Heart right ventricle (tissue), 16 donors: Measurements from ENCODE around the gene WWOX. TPM values are rescaled to one million over a fixed set of nuclear protein-coding genes. Genes with fewer than 3 reads are reported as not detected.
"Not testable (repeated sequence)": the region's sequence is repeated elsewhere in the genome, so short reads cannot be mapped to it uniquely, and the experiment has no call there.

Experiments used
- ATAC-seq, 8 donors: fragments of 200-7000 bp; cut with Tn5 transposase; one replicate each; pipeline ENCODE4 v1.9.1; 2020; ENCODE audit warnings: mild to moderate bottlenecking in 8 of 8, moderate library complexity in 8 of 8, moderate number of reproducible peaks in 1 of 8
- DNase-seq, 2 donors: peaks; one replicate each; pipeline ENCODE4 v3.0.0-alpha.2; 2020
- H3K27ac ChIP-seq, 10 donors: fragments of 200-600 bp; sonication (generic) in 2 of 10; one replicate each; pipeline versions ENCODE4 v1.5.0 to v1.8.0; 2020 to 2022; ENCODE audit warnings: mild to moderate bottlenecking in 3 of 10
- H3K27me3 ChIP-seq, 7 donors: fragments of 200-600 bp; one replicate each; pipeline ENCODE4 v1.8.0; 2021 to 2022; ENCODE audit warnings: mild to moderate bottlenecking in 2 of 7
- H3K36me3 ChIP-seq, 9 donors: fragments of 200-600 bp; sonication (generic) in 1 of 9; one replicate each; pipeline versions ENCODE4 v1.5.0 to v1.8.0; 2020 to 2022; ENCODE audit warnings: mild to moderate bottlenecking in 2 of 9
- H3K4me1 ChIP-seq, 9 donors: fragments of 200-600 bp; sonication (generic) in 1 of 9; one replicate each; pipeline versions ENCODE4 v1.5.0 to v1.8.0; 2020 to 2022; ENCODE audit warnings: mild to moderate bottlenecking in 4 of 9
- H3K4me3 ChIP-seq, 10 donors: fragments of 200-600 bp; sonication (generic) in 2 of 10; one replicate each; pipeline versions ENCODE4 v1.5.0 to v1.8.0; 2020 to 2022; ENCODE audit warnings: mild to moderate bottlenecking in 7 of 10, moderate library complexity in 2 of 10
- H3K9me3 ChIP-seq, 11 donors: fragments of 200-600 bp in 10 of 11; sonication (generic) in 2 of 11; one replicate each; pipeline versions ENCODE4 v1.5.0 to v1.8.0; 2013 to 2022; ENCODE audit warnings: mild to moderate bottlenecking in 2 of 11, control low read depth in 1 of 11, moderate library complexity in 1 of 11
- CTCF ChIP-seq, 9 donors: fragments of 200-600 bp; sonication (generic) in 2 of 9; IDR thresholded peaks; one replicate each; pipeline versions ENCODE4 v1.5.0 to v1.8.0; 2021 to 2022; ENCODE audit warnings: antibody characterized with exemption in 9 of 9, mild to moderate bottlenecking in 5 of 9, moderate library complexity in 1 of 9
- WGBS, 2 donors: extraction: QIAGEN DNeasy Blood & Tissue Kit; methylation state at CpG; one replicate each; pipeline ENCODE4 v1.1.7; 2013; ENCODE audit warnings: inconsistent platforms in 1 of 2; 5-methylcytosine and 5-hydroxymethylcytosine counted together
- intact Hi-C, 10 donors: fragments of 100-400 bp; cut with DNase I; formaldehyde crosslinking; loops; one replicate each; pipeline versions ENCODE4 v1.11.1 to v1.14.2; 2022
- polyA plus RNA-seq, 2 donors: library from polyadenylated mRNA; stranded (reverse); fragments of 200-250 nt; gene quantifications; one replicate each; pipeline ENCODE4 v1.2.3, GENCODE V29; 2013
- total RNA-seq, 10 donors: library from RNA; stranded (reverse); fragmentation: NEBNext Ultra II Directional in 3 of 10; extraction: Animal tissue kit (Norgen Biotek cat#: 25700) in 3 of 10; gene quantifications; one replicate each; pipeline versions ENCODE4 v1.2.1 to v1.2.4, GENCODE V29; 2021 to 2023
- donor health status: Arrhythmogenic right ventricular cardiomyopathy.
- donor health status: ischemic (EF 13 %, LVEDD 7.1; RV severe dilation, severe dysfunction).
- donor health status: healthy with polysubstance abuse.
- donor health status: DM: no; HTN: yes; CAD: no.
- donor health status: DM: no; HTN: no; CAD: no.
- donor health status: ischemic (EF 25% LVEDD 6.9; RV normal size, moderate dysfunction).
- donor health status: ischemic (EF 25% LVEDD 5.7; RV mildly dilated, moderate dysfunction).
- donor health status: healthy.
- donor health status: DM: yes; HTN: yes; CAD: no.
- donor health status: Ischemic cardiomyopathy.
- donor health status: ischemic (EF 35%, LVEDD 5.7; RV mildly dilated, moderate dysfunction).
- donor health status: nonischemic (EF 11% LVEDD 7.7; RV severe dilation, severe dysfunction).
- donor health status: DM: yes; HTN: yes; CAD: no.
- donor health status: PGD.
- donor health status: ischemic (EF 29% LVEDD 5.4; RV normal size, mild dysfunction).
- donor health status: nonischemic (EF 23%, LVEDD 6.1; RV moderate dilation, normal function).

WWOX gene
- total and polyA plus RNA-seq, 12 donors, result 4.9 to 15.0 (median 9.9) TPM

- H3K4me3 ChIP-seq, result no peak overlapping the region
- H3K4me1 ChIP-seq, result no peaks in the 10 kb centered on the region
- ATAC-seq (no peak), DNase-seq (no peak)
- H3K27me3 ChIP-seq, result no peaks in the 10 kb centered on the region
- H3K27ac ChIP-seq, result no peak overlapping the region
- no peaks in the 10 kb centered on the region for H3K36me3 ChIP-seq
- peaks cover 0 to 3% (median 0%) of the 10 kb centered on the region in 11 donors for H3K9me3 ChIP-seq
- no peak for TF ChIP-seq CTCF (IDR thresholded peaks at IDR 0.05)
- WGBS, 2 donors, result 95% methylated on average over 4 of the region's 4 CpGs
- intact Hi-C loops, result no loop called here
Observed at GRCh38 chr16:79050063-79050462, 950.6 kb downstream of the WWOX start.

- TF ChIP-seq CTCF (IDR thresholded peaks at IDR 0.05), result no peak
- intact Hi-C loops, result no loop called here
- H3K27me3 ChIP-seq, result no peaks in the 10 kb centered on the region
- no peaks in the 10 kb centered on the region for H3K4me1 ChIP-seq
- no peak overlapping the region for H3K4me3 ChIP-seq
- DNase-seq (no peak), ATAC-seq (no peak)
- 88 to 92% methylated on average over 4 of the region's 4 CpGs for WGBS, 2 donors
- no peaks in the 10 kb centered on the region for H3K36me3 ChIP-seq
- no peak overlapping the region for H3K27ac ChIP-seq
- peaks cover 0 to 3% (median 0%) of the 10 kb centered on the region in 11 donors for H3K9me3 ChIP-seq
Observed at GRCh38 chr16:79051313-79051712, 951.9 kb downstream of the WWOX start.

DNA sequence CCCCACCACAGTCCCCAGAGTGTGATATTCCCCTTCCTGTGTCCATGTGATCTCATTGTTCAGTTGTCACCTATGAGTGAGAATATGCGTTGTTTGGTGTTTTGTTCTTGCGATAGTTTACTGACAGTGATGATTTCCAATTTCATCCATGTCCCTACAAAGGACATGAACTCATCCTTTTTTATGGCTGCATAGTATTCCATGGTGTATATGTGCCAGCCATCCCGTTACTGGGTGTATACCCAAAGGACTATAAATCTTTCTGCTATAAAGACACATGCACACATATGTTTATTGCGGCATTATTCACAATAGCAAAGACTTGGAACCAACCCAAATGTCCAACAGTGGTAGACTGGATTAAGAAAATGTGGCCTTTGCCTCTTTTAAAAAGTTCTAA is 952.7 kb downstream of the WWOX start:
- H3K27me3 ChIP-seq, intact Hi-C loops, H3K36me3 ChIP-seq, H3K27ac ChIP-seq, ATAC-seq, H3K4me1 ChIP-seq, DNase-seq, H3K4me3 ChIP-seq, H3K9me3 ChIP-seq: not testable (repeated sequence)
- 90 to 92% methylated on average over 4 of the region's 4 CpGs for WGBS, 2 donors

- 92% methylated on average over 4 of the region's 4 CpGs for WGBS, 2 donors
- no peak for DNase-seq
- ATAC-seq, result no peak
Observed at GRCh38 chr16:79053577-79053976, 954.1 kb downstream of the WWOX start.

More at GRCh38 chr16:79053577-79053976, 954.1 kb downstream of the WWOX start:
- intact Hi-C loops, result no loop called here
- no peak for TF ChIP-seq CTCF (IDR thresholded peaks at IDR 0.05)
- H3K36me3 ChIP-seq, result no peaks in the 10 kb centered on the region
- H3K27me3 ChIP-seq, result no peaks in the 10 kb centered on the region
- H3K4me1 ChIP-seq, result no peaks in the 10 kb centered on the region
- H3K4me3 ChIP-seq, result no peak overlapping the region
- peaks cover 0 to 3% (median 0%) of the 10 kb centered on the region in 11 donors for H3K9me3 ChIP-seq
- no peak overlapping the region for H3K27ac ChIP-seq
